MCF 10A (cell line): Measurements from ENCODE around the gene RBM20. TPM values are rescaled to one million over a fixed set of nuclear protein-coding genes. Genes with fewer than 3 reads are reported as not detected.

ENCODE experiments used
- BruUV-seq: library from RNA; stranded (reverse); fragments of 400-500 nt; replicated peaks from 2 replicates; lab custom pipeline; 2021; lab: Mats Ljungman, UMichigan
- CTCF ChIA-PET: fragments of 300-600 bp; sonication (Branson Sonifier 250); formaldehyde crosslinking; extraction: SDS; loops from one replicate; lab custom pipeline; 2021; ENCODE audit warnings: antibody characterized with exemption, inconsistent platforms; lab: Yijun Ruan, JAX
- POLR2A ChIA-PET: fragments of 300-600, 350-650 bp; sonication (Branson Sonifier 250); formaldehyde crosslinking; extraction: SDS; loops from one replicate; lab custom pipeline; 2020; ENCODE audit warnings: antibody characterized with exemption, inconsistent platforms; lab: Yijun Ruan, JAX
- DNase-seq: peaks from one replicate; pipeline ENCODE4 v3.0.0-alpha.2; 2018; ENCODE audit not compliant: unreplicated experiment
- H3K27ac Mint-ChIP-seq: one replicate; pipeline ENCODE4 v1.8.0; 2022; ENCODE audit warnings: mild to moderate bottlenecking, low read depth, mixed read lengths; ENCODE audit not compliant: unreplicated experiment
- H3K27me3 Mint-ChIP-seq: one replicate; pipeline ENCODE4 v1.8.0; 2022; ENCODE audit warnings: mixed read lengths; ENCODE audit not compliant: insufficient read depth, unreplicated experiment
- H3K36me3 Mint-ChIP-seq: one replicate; pipeline ENCODE4 v1.8.0; 2022; ENCODE audit warnings: mild to moderate bottlenecking, moderate library complexity, mixed read lengths; ENCODE audit not compliant: insufficient read depth, unreplicated experiment
- H3K4me1 Mint-ChIP-seq: one replicate; pipeline ENCODE4 v1.8.0; 2022; ENCODE audit warnings: mixed read lengths; ENCODE audit not compliant: insufficient read depth, unreplicated experiment
- H3K4me3 Mint-ChIP-seq: one replicate; pipeline ENCODE4 v1.8.0; 2022; ENCODE audit warnings: mild to moderate bottlenecking, moderate library complexity, mixed read lengths; ENCODE audit not compliant: unreplicated experiment
- H3K9me3 Mint-ChIP-seq: one replicate; pipeline ENCODE4 v1.8.0; 2022; ENCODE audit warnings: mixed read lengths; ENCODE audit not compliant: unreplicated experiment
- CTCF ChIP-seq: fragments of 200-600 bp; IDR thresholded peaks from one replicate; pipeline ENCODE4 v1.8.0; 2022; ENCODE audit warnings: antibody characterized with exemption, mild to moderate bottlenecking; ENCODE audit not compliant: unreplicated experiment
- intact Hi-C: fragments of 100-400 bp; cut with micrococcal nuclease; formaldehyde crosslinking; loops from 2 replicates; pipeline ENCODE4 v1.14.1; 2022
- total RNA-seq: library from RNA; stranded (reverse); gene quantifications from 2 replicates; pipeline ENCODE4 v1.2.3, GENCODE V29; 2022

The RBM20 gene
- total RNA-seq, 1 experiment from 2014 or later: not detected

DNA sequence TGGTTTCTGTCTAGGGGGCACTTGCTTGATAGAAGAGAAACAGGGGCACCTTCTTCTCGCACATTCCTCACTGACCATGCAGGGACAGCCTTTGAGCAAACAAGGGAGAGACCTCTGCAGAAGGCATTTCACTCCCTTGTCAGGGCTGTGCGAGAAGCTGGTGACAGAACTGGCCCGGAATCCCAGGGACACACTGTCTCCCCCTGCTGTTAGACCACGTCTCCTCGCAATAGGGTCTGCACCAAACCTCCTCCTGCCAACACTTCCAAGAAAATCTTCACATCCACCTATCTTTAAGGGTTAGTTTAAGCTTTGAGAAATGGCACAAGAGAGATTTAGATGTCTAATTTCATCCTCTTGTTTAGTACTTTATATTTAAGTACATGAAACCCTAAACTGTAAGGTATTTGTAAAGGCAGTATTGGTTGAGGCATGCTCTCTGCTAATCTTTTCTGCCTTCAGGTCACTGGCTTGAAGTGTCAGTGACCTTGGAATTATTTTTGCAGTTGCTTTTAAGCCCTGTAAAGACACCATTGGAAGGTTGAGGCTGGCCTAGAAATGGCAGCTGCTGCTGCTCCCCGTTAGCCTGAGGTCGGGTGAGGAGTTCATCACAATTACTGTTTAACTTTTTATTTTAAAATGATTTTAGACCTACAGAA, 37.0 kb downstream of the RBM20 start:
- H3K27me3 Mint-ChIP-seq: no peaks in the 10 kb centered on the region
- H3K9me3 Mint-ChIP-seq: no peaks in the 10 kb centered on the region
- no TSS peak for BruUV-seq
- ChIA-PET CTCF (interaction anchor here (1.2 to 2.2 kb wide), 2 partner anchors 9 to 52 kb away, joined by 3 to 14 read pairs; no protein-coding TSS in a partner anchor), POLR2A (no interaction called here)
- H3K36me3 Mint-ChIP-seq: no peaks in the 10 kb centered on the region
- DNase-seq: peak; percentile 46
- H3K4me3 Mint-ChIP-seq: no peak overlapping the region
- H3K4me1 Mint-ChIP-seq: peaks cover 7% of the 10 kb centered on the region
- TF ChIP-seq CTCF: no peak
- no peak overlapping the region for H3K27ac Mint-ChIP-seq
- intact Hi-C loops: loop anchor here (2.0 kb wide), 1 partner anchor 70 kb away; no protein-coding TSS in a partner anchor

DNA sequence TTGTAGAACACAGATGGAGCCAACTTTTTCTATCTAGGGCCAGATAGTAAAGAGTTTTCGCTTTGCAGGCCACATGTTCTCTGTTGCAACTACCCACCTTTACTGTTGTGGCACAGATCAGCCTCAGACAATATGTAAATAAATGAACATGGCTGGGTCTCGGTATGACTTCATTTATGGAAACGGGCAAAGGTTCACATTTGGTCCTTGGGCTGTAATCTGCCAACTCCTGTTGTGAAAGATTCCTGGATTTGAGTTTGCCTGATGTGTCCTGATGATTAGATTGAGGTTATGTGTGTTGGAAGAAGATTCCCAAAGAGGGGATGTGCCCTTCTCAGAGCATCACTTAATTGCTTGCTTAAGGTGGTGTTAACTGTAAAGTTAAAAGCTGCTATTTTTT, 38.2 kb downstream of the RBM20 start:
- intact Hi-C loops: no loop called here

DNA sequence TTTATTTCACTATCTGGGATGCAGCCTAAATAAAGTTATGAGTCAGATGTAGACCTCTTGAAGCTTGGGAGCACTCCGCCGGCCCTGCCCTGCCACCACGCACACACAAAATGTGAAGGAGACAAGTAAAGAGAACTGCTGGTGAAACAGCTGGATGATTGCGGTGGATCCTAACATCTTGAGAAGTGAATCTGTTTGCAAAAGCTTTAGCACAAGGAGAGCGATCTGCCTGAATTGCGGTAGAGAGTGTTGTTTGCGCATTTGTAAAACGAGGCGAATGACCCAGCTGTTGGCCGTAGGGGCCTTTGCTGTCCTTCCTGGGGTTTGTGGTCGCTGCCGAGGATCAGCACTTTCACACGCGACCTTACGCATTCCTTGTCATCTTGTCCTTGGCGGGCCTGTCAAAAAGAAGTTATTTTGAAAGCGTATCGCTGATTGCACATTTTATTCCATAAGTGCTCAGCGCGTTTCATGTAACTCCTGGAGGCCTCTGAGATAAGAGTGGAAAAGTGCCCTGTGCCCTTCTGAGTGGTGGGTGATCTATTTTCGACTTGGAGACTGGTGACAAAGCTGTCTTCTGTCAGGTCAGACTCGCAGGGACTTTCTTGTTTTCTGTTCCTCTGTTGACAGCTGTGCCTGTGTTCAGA, 40.8 kb downstream of the RBM20 start:
- no peak for DNase-seq
- peaks cover 7% of the 10 kb centered on the region for H3K4me1 Mint-ChIP-seq
- TF ChIP-seq CTCF: no peak
- H3K27me3 Mint-ChIP-seq: no peaks in the 10 kb centered on the region
- intact Hi-C loops: no loop called here
- H3K9me3 Mint-ChIP-seq: no peaks in the 10 kb centered on the region
- no peaks in the 10 kb centered on the region for H3K36me3 Mint-ChIP-seq
- POLR2A ChIA-PET: no interaction called here
- CTCF ChIA-PET: interaction anchor here (3.6 kb wide), 1 partner anchor 13 kb away, joined by 25 read pairs; no protein-coding TSS in a partner anchor
- H3K27ac Mint-ChIP-seq: no peak overlapping the region
- BruUV-seq: no TSS peak
- no peak overlapping the region for H3K4me3 Mint-ChIP-seq

More for the DNA sequence above, 38.2 kb downstream of the RBM20 start:
- Mint-ChIP-seq H3K4me3 (no peak overlapping the region), H3K27ac (no peak overlapping the region), H3K36me3 (no peaks in the 10 kb centered on the region), H3K4me1 (peaks cover 7% of the 10 kb centered on the region), H3K9me3 (no peaks in the 10 kb centered on the region), H3K27me3 (no peaks in the 10 kb centered on the region)
- TF ChIP-seq CTCF: no peak
- no peak for DNase-seq
- no TSS peak for BruUV-seq
- POLR2A ChIA-PET: no interaction called here
- CTCF ChIA-PET: interaction anchor here (1.2 to 3.6 kb wide), 2 partner anchors 10 to 51 kb away, joined by 3 to 25 read pairs; no protein-coding TSS in a partner anchor

DNA sequence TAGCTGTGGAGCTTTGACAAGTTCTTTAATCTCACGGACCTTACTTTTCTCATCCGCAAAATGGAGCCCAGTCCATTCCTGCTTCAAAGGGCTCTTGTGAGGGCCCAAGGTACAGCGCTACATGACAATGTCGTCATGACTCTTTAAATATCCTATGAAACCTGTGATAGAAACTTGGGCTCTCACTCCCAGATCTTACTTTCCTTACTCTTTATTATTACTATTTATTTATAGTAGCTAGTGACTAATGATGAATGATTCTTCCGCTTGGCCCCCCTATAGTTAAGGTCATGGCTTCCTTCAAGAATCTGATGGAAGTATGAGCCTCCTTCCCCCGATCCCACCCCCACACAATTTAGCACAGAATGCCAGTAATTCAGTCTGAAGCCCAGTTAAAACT, 41.9 kb downstream of the RBM20 start:
- Mint-ChIP-seq H3K27me3 (peaks cover 10% of the 10 kb centered on the region), H3K4me1 (no peaks in the 10 kb centered on the region), H3K4me3 (no peak overlapping the region), H3K27ac (no peak overlapping the region), H3K9me3 (peaks cover 6% of the 10 kb centered on the region), H3K36me3 (no peaks in the 10 kb centered on the region)
- intact Hi-C loops: no loop called here
- no peak for TF ChIP-seq CTCF
- ChIA-PET CTCF (interaction anchor here (1.2 to 2.8 kb wide), 2 partner anchors 12 to 14 kb away, joined by 4 to 18 read pairs; no protein-coding TSS in a partner anchor), POLR2A (no interaction called here)
- BruUV-seq: no TSS peak
- DNase-seq: no peak
